ENCODE measurements around the gene SHLD1. TPM values are rescaled to one million over a fixed set of nuclear protein-coding genes. Genes with fewer than 3 reads are reported as not detected.

Gene SHLD1
- total and polyA plus RNA-seq, 2 experiments from 2014 or later: 1.4 to 15.0 TPM

GRCh38 chr20:5820738-5821137, 70.5 kb downstream of the SHLD1 start:
- Mint-ChIP-seq H3K27me3 (ENCODE audit: insufficient read depth, low read depth, poor library complexity) (peaks cover 13% of the 10 kb centered on the region), H3K27ac (no peak overlapping the region), H3K9me3 (no peaks in the 10 kb centered on the region; the same call in 2 of the 3 replicates), H3K4me1 (peaks cover 49% of the 10 kb centered on the region), H3K4me3 (no peak overlapping the region), H3K36me3 (ENCODE audit: low read depth) (peaks cover 7% of the 10 kb centered on the region; the same call in 2 of the 3 replicates)
- Histone ChIP-seq H3K79me2 (replicated peaks; ENCODE audit: insufficient read depth) (no peaks in the 10 kb centered on the region), H3K4me1 (ENCODE audit: insufficient read depth) (peaks cover 19% of the 10 kb centered on the region), H3K4me2 (no peak overlapping the region), H3K4me3 (no peak overlapping the region), H3K9me2 (ENCODE audit: insufficient read depth) (no peaks in the 10 kb centered on the region; the same call in 1 of the 2 replicates), H3K36me3 (ENCODE audit: insufficient read depth) (no peaks in the 10 kb centered on the region), H4K20me1 (replicated peaks; ENCODE audit: insufficient read depth) (no peaks in the 10 kb centered on the region), H3K27me3 (ENCODE audit: insufficient read depth) (no peaks in the 10 kb centered on the region), H3K27ac (ENCODE audit: low read depth) (no peak overlapping the region), H3F3A (replicated peaks; ENCODE audit: low read depth) (no peaks in the 10 kb centered on the region), H2AFZ (no peak overlapping the region)
- DNase-seq (ENCODE audit: low spot score) (no peak), ATAC-seq (no peak)
- TF ChIP-seq ZNF114 (CRISPR knock-in tag; IDR thresholded peaks at IDR 0.05): no peak
- no peak for TF ChIP-seq ETS1 (IDR thresholded peaks at IDR 0.05)
- no peak for TF ChIP-seq EZH2phosphoT487 (IDR thresholded peaks at IDR 0.05; ENCODE audit: unreplicated experiment)
- TF ChIP-seq NANOG (IDR thresholded peaks at IDR 0.05; ENCODE audit: borderline replicate concordance): no peak
- TF ChIP-seq POLR2AphosphoS5 (IDR thresholded peaks at IDR 0.05; ENCODE audit: low read depth): no peak
- TF ChIP-seq EZH2 (IDR thresholded peaks at IDR 0.05; ENCODE audit: low read depth, unreplicated experiment): no peak
- no peak for TF ChIP-seq REST (IDR thresholded peaks at IDR 0.05; ENCODE audit: unreplicated experiment)
- TF ChIP-seq CTCF (conservative IDR thresholded peaks at IDR 0.05; ENCODE audit: low read depth in 2 of 2): no peak
- TF ChIP-seq CREB1 (CRISPR knock-in tag; IDR thresholded peaks at IDR 0.05; ENCODE audit: low read depth): no peak
- no peak for TF ChIP-seq JUNB (IDR thresholded peaks at IDR 0.05; ENCODE audit: unreplicated experiment)
- TF ChIP-seq ZNF331 (CRISPR knock-in tag; IDR thresholded peaks at IDR 0.05; ENCODE audit: low read depth): no peak
